GM21390 (cell line): ENCODE data around the gene UBE2E2.

ENCODE experiments used
- ATAC-seq: cut with Tn5 transposase; IDR thresholded peaks from one replicate; pipeline ENCODE4 v1.9.1; 2021; ENCODE audit not compliant: unreplicated experiment

Gene UBE2E2

DNA sequence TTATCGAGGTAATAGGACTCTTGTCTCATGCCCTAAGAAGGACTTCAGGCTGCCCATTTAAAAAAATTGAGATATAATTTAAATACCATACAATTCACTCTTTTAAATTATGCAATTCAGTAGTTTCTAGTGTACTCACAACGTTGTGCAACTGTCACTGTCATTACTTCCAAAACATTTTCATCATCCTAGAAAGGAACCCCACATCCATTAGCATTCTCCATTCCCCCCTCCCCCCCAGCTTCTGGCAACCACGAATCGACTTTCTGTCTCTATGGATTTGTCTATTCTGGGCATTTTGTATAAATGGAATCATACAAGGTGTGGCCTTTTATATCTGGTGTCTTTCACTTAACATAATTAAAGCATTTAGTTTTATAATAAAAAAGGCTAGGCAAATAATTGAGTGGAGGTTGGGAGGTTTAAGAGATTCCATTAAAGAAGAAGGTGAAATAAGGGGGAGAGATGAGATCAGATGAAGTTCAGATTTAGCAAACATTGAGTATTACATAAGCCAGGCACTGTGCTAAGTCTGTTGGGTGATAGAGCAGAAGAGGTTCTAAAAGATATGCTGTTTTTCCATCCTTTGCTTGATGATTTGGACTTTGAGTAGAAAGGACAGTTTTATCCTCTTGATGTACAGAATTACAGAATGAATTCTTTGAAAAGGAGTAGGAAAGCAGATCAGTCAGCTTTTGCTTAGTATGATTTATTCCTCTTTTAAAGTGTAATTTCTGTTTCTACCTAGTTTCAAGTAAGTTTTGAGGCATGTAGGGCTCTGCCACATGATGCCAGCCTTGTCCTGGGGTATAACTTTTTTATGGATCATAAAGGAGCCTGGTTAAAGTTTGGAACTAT, 36.3 kb downstream of the UBE2E2 start:
- ATAC-seq = no peak

DNA sequence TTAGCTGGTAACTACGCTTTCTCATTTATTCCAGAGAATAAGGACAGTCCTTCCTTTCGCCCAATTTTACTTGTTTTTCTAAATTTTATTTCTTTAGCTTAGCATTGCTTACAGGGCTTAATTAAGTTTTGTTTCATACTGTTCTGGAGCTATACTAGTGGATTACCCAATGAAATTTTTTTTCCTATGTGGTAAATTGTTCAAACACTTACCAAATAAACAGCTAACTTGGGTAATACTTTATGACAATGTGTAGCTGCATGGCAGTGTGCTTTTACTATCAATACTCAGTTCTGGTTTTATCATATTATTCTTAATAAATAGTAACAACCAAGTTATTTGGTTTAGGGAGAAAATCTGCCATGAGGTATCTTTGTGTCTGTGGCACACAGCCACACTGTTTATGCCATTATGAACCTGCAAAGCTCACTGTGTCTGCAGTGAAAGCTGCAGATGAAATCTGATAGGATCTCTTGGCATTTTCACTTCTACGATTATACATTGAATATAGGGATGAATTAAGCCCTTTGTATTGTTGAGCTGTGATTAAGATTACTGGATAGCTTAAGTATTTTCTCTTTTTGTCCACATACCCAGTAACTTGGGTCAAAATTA, 37.2 kb downstream of the UBE2E2 start:
- no peak for ATAC-seq

DNA sequence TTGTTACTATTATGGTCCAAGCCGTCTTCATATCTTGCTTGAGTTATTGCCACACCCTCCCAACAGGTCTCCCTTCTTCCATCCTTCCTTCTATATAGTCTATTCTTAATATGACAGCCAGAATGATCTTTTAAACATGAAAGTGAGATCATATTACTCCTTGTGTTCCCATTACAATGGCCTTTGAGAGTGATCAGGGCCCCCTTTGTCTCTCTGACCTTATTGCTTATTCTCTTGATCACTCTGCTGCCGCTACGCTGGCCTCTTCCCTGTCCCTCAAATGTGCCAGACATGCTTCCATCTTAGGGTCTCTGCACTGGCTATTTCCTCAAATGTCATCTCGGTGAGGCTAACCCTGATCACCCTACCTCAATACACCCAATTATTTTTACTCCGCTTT, 38.1 kb downstream of the UBE2E2 start:
- no peak for ATAC-seq

DNA sequence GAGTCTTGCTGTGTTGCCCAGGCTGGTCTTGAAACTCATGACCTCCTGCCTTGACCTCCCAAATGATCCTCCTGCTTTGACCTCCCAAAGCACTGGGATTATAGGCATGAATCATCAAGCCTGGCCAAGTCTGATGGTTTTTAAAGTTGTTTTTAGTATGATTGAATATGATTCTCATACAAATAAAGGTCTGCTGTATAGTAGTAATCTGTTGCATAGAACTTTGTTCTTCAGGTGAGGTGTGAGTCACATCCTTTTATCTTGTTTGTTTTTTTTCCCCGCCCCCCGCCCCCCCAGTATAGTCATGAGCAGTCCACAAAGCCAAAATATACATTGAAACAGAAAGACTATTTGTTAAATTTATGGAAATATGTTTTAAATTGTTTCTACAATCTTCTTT, 39.0 kb downstream of the UBE2E2 start:
- ATAC-seq = no peak

DNA sequence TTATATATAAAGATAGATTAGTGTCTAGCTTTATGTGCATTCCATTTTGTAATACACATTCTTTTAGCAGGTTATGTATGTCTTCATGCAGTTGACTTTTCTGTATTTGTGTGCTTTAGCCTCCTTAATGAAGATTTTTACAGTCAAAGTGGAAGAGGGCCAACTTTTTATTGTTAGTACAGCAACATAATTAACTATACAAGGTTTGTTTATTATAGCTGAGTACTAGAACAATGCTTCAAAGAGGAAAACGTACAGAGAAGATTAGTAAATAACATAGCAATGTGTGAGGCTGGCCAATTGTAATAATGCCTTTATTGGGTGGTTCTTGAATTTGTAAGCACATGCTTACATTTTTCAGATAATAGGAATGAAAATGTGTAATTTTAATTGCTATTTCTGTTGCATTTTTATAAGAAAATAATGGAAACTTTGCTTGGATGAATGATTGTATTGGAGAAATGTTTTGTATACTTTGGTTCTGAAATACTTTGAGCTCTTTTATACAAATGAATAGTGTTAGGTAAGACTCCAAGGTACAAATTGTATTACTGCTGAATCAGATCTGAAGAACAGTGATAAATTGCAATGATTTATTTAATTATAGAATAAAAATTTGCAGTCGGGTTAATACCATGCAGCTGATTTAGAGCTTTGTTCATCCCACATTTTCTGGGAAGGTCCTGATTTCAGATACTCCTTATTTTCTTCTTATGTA, 41.4 kb downstream of the UBE2E2 start:
- ATAC-seq = no peak

DNA sequence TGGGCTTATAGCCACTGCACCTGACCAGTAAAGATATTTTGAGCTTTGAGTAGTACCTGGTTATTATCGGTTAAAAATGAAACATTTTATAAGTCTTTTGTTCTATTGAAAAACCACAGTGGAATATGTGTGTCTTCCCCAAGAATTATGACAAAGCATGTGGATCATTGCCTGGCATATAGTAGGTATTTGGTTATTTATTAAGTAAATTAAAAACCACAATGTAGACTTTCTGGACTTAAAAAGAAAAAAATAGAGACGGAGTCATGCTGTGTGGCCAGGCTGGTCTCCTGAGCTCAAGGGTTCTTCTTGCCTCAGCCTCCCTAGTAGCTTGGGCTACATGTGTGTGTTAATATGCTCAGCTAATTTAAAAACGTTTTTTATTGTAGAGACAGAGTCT, 43.5 kb downstream of the UBE2E2 start:
- ATAC-seq = no peak

DNA sequence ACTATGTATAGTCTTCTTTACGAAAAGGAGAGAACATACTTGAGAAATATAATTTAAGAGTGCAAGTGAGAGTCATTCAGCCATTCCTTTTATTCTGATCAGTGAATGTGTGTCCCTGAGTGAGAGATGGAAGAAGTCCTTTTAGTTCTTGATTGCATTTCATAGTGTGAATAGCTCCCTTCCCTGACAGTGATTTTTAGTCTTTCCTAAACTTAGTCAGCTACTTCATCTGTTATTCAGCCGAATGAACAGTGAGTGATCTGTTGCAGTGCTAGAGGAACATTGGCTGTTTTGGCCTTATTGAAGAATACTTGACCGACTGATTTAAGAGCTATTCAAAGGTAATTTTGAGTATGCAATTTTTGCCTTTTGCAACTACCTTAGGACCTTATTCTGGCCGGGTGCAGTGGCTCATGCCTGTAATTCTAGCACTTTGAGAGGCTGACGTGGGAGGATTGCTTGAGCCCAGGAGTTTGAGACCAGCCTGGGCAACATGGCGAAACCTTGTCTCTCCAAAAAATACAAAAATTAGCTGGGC, 45.5 kb downstream of the UBE2E2 start:
- ATAC-seq = no peak

DNA sequence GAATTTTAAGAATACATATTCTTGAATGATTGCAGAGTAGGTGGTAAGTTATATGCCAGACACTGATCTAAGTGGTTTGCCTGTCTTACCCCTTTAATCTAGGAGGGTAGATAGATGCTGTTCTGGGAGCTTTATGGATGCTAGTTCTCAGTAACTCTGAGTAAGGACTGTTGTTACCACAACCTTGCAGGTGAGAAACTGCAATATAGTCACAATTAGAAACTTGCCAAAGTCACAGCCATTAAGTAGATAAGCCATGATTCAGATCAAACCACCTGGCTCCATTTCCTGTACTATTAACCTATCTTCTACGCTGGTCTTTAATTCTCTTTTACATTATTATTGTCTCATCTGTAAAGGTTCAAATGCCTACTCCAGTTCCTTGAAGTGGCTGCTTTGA, 46.8 kb downstream of the UBE2E2 start:
- no peak for ATAC-seq

DNA sequence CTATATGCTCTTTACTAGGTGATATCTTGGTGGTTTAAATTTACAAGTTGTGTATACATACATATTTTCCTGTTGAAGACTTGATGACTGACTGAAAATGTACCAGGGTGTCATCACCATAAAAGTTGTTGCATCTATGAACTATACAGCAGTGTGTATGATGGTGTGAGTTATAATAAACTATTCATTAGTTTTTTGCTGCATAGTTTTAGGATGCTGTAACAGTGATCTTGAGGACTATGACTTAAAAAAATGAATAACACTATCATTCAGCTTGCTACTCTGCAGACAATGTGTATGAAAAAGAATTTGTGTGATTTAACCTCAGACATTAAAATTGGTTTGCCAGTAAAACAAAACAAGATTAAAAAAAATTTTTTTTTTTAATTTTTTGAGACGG, 49.0 kb downstream of the UBE2E2 start:
- no peak for ATAC-seq

DNA sequence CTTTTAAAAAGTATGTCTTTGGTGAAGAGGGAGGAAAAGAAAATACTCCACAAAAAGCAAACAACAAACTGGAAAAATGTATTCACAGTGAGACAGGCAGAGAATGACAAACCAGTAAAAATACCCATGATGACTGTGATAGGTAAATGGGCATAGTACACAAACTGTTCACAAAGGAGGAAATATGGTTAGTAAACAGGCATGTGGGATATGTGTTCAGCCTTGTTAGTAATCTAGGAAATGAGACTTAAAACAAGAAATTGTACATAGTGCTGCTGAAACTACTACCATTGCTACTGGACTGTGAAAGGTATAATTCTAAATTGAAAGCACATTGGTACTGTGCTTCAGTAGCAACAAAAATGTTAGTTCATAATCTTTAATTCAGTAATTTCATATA, 50.1 kb downstream of the UBE2E2 start:
- peak; percentile 90 for ATAC-seq

DNA sequence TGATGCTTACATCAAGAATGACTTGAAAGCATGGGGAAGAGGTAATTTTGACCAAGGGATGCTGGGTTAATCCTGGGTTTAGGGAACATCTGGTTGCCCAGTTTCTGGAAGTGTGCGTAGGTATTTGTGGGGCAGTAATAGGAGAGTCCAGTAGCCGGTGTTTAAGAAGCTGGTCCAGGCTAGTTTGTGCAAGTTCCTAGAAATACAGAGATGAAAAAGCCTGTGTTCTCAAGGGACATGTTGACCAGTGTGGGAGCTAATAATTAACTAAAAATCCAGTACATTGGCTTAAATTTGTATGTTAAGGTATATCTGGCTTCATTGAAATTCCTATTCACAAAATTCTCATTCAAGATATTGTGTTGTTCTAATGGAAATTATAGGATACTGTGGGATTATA, 51.2 kb downstream of the UBE2E2 start:
- ATAC-seq = no peak

DNA sequence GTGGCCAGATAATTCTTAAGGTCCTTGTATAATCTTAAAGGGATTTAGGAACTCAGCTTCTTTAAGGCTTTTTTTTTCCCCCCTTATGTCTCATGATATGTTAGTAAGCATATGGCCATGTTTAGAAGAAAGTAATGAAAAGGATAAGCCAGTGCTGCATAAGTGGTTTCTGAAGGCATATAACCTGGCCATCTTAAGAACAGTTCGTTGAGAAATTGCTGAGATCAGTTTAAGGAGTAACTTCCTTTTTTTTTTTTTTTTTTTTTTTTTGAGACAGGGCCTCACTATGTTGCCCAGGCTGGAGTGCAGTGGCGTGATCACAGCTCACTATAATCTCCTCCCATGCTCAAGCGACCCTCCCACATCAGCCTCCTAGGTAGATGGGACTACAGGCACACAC, 51.7 kb downstream of the UBE2E2 start:
- ATAC-seq = no peak

DNA sequence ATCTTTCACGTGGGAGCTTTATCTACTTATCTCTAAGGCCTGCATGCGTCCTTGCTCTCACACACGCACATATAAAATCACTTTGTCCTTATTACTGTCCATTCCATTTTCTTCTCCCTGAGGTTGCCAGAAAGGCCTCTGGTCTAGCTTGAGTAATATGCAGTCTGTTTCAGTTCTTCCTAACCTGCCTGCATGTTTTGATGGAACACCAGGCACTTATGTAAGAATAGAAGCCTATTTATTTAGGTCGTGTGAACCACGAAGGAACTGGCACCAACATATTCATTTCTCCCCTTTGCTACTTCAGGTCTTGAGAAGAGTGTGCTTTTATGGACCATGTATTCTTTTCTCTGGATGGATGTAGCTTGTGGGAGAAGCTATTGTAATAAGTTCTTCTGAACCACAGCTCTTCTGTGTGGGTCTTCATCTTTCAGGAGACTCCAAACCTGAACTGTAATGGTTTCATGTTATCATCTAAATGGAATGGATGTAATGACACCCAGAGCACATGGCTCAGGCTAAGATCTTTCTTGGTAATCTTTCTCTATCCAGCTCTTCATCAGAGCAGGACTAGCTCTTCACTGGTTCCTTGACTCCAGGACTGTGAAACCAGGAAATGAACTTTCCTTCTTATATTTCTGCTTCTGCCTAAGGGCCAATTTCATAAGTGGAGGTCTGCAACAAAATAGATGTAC, 53.8 kb downstream of the UBE2E2 start:
- no peak for ATAC-seq

DNA sequence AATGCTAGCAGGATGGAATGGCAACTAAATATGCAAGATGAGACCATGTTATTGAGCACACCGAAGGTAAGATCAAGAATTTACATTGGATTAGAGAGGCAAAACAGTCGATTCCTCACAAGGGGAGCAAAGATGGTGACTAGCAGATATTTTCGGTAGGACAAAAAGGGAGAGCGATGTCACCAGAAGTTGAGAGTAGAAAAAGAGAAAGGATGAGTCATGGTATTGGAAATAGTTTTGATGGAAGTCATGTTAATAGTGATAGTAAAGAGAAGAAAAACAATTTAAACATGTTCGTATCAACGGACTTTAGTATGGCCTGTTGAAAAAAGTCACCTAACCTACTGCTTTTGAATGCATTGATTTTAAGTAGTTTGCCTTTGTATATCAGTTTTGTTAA, 55.0 kb downstream of the UBE2E2 start:
- ATAC-seq = no peak

DNA sequence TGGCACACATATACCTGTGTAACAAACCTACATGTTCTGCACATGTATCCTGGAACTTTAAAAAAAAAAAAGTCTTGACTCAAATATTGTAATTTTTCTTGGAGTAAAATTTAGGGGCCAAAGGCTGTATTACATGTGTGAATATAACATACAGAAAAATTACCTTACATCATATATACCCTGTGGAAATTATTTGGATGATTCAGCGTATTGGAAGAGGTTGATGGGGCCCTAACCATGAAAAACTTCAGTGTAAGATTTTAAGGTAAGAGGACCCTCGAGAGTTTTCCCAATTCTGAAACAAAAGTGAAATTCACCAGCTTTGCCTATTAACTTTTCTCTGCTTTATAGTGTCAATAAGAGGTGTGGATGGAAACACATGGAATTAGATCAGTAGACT, 56.4 kb downstream of the UBE2E2 start:
- no peak for ATAC-seq

DNA sequence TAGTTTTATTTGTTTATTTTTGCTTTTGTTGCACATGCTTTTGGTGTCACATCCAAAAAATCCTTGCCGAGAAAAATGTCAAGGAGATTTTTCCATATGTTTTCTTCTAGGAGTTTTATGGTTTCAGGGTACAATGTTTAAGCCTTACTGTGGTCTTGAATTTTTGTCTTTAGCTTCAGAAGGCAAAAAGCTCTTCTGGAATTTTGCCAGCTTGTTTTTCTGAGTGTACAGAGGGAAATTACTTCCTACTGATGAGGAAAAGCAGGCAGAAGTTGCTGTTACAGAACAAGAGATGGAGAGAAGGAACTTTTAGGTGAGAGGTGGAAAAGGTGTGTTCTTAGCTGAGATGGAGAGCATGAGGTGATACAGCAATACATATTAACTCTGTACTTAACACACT, 59.6 kb downstream of the UBE2E2 start:
- no peak for ATAC-seq

DNA sequence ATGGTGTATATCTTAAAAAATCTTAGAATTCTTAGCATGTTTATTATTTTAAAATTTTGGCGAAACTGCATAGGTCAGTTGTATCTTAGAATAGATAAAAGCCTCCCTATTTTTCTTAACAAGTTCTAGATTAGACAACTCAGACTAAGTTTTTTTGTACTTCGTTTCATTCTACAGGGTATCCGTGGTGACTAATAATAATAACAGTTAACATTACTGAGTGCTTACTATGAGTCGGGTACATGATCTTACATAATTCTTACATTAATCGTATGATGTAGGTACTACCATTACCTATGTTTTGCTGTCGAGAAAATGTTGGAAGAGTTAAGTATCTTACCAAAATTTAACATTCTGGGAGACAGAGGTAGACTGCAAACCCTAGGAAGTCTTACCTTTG, 60.7 kb downstream of the UBE2E2 start:
- ATAC-seq = no peak

DNA sequence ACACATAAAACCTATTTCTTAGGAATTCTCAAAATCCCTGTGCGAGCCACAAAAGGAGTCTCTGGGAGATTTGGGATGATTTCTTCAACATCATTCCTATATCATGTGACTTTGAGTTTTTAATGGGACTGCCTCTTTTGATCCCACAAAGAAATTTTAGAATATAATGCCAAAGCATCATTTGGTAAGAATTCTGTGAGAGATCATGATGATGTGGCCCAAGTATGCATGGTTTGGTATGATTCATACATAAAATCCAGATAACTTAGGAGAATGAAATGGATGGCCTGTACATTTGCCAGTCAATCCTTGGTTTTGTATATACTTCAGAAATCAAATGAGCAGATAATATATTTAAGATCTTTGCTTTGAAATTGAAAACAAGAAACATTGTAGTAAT, 61.3 kb downstream of the UBE2E2 start:
- ATAC-seq = no peak

DNA sequence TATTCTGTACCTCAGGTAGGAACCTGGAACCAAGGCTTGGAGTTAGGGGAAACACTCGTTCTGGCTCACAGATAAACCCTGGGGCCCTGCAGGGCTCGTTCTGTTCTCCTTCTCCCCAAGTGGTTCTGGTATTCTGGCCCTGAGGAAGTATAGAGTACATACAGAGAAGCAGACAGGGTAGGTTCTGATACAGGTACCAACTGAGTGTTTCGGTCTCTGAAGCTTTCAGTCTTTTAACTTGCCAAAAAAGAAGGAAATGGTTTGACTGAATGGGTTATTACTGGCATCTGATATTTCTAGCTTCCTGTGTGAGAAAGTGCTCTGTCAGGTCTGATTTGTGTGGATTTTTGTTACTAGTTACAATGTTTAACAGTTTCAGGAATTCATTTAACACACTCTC, 67.3 kb downstream of the UBE2E2 start:
- peak; percentile 85 for ATAC-seq

DNA sequence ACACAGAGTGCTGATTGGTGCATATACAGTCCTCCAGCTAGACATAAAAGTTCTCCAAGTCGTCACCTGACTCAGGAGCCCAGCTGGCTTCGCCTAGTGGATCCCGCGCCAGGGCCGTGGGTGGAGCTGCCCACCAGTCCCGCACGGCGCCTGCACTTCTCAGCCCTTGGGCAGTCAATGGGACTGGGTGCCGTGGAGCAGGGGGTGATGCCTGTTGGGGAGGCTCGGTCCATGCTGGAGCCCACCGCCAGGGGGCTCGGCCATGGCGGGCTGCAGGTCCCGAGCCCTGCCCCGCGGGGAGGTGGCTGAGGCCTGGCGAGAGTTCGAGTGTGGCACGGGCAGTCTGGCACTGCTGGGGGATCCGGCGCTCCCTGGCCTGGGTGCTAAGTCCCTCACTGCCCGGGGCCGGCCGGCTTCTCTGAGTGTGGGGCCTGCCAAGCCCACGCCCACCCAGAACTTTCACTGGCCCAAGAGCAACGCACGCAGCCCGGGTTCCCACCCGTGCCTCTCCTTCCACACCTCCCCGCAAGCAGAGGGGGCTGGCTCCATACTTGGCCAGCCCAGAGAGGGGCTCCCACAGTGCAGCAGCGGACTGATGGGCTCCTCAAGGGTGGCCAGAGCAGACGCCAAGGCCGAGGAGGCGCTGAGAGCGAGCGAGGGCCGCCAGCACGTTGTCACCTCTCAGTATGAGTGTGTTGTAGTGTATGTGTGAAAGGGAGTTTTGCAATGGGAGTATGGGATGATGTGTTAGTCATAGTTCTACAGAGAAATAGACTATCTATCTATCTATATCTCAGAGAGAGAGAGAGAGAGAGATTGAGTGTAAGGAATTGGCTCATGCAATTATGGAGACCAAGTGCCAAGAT, 69.0 kb downstream of the UBE2E2 start:
- no peak for ATAC-seq
